ENCODE data around the gene MDGA2.

The MDGA2 gene

GRCh38 chr14:46818147-46818546 is 857.3 kb downstream of the MDGA2 start:
- no peak for TF ChIP-seq CTCF (IDR thresholded peaks at IDR 0.05; ENCODE audit: insufficient read depth, low read length, poor library complexity, severe bottlenecking)
- no peak overlapping the region for H3K4me3 ChIP-seq (replicated peaks; ENCODE audit: low read depth, low read length)
- no peak for DNase-seq (ENCODE audit: extremely low read depth, insufficient read length)
- H3K36me3 ChIP-seq (ENCODE audit: control insufficient read depth, insufficient read depth, low read length) = no peaks in the 10 kb centered on the region
- H3K27me3 ChIP-seq (replicated peaks; ENCODE audit: control insufficient read depth, insufficient read depth, low read length) = no peaks in the 10 kb centered on the region

- no peak for TF ChIP-seq CTCF (IDR thresholded peaks at IDR 0.05; ENCODE audit: insufficient read depth, low read length, poor library complexity, severe bottlenecking)
- DNase-seq (ENCODE audit: extremely low read depth, insufficient read length) = no peak
- no peak overlapping the region for H3K4me3 ChIP-seq (replicated peaks; ENCODE audit: low read depth, low read length)
- H3K36me3 ChIP-seq (ENCODE audit: control insufficient read depth, insufficient read depth, low read length) = no peaks in the 10 kb centered on the region
- H3K27me3 ChIP-seq (replicated peaks; ENCODE audit: control insufficient read depth, insufficient read depth, low read length) = no peaks in the 10 kb centered on the region
These were observed 882.3 kb downstream of the MDGA2 start for GRCh38 chr14:46793144-46793543.

Data from GM06990 (cell line).